HepG2 (cell line): ENCODE data around the gene TMEM62. TPM values are rescaled to one million over a fixed set of nuclear protein-coding genes. Genes with fewer than 3 reads are reported as not detected.

Source experiments
- DRAP1 ChIP-seq: IDR thresholded peaks from 2 replicates; pipeline ENCODE4 v1.6.1; 2016; ENCODE audit warnings: missing genetic modification reagents, missing compliant biosample characterization
- ESRRA ChIP-seq: sonication (generic); formaldehyde crosslinking; IDR thresholded peaks from 2 replicates; pipeline ENCODE4 v1.5.1; 2020; ENCODE audit warnings: mild to moderate bottlenecking, low read depth, missing genetic modification reagents
- FOXA1 ChIP-seq, 2 experiments: fragments of 450-650 bp in 1 of 2; sonication (generic) in 1 of 2; formaldehyde crosslinking in 1 of 2; IDR thresholded peaks; 2 replicates each; pipeline versions ENCODE4 v1.4.0 to v1.6.1; 2016 to 2020; ENCODE audit warnings: missing genetic modification reagents in 1 of 2
- GFI1 ChIP-seq: sonication (generic); formaldehyde crosslinking; IDR thresholded peaks from 2 replicates; pipeline ENCODE4 v1.5.0; 2020; ENCODE audit warnings: missing genetic modification reagents, mild to moderate bottlenecking, borderline replicate concordance
- HMG20A ChIP-seq: IDR thresholded peaks from 2 replicates; pipeline ENCODE4 v1.6.1; 2016; ENCODE audit warnings: borderline replicate concordance
- HNF4G ChIP-seq, 2 experiments: sonication (generic) in 1 of 2; formaldehyde crosslinking in 1 of 2; IDR thresholded peaks; 2 replicates each; pipeline versions ENCODE4 v1.4.0 to v1.6.1; 2011 to 2020; ENCODE audit warnings: borderline replicate concordance in 2 of 2, low read depth in 2 of 2, mild to moderate bottlenecking in 2 of 2, low read length in 1 of 2, missing genetic modification reagents in 1 of 2, moderate library complexity in 1 of 2
- ISL2 ChIP-seq: sonication (generic); formaldehyde crosslinking; IDR thresholded peaks from 2 replicates; pipeline ENCODE4 v1.5.0; 2020; ENCODE audit warnings: missing genetic modification reagents
- ONECUT2 ChIP-seq: sonication (generic); formaldehyde crosslinking; IDR thresholded peaks from 2 replicates; pipeline ENCODE4 v1.4.0; 2020; ENCODE audit warnings: missing genetic modification reagents
- RARA ChIP-seq: IDR thresholded peaks from 2 replicates; pipeline ENCODE4 v1.6.1; 2016; ENCODE audit warnings: missing genetic modification reagents, missing compliant biosample characterization
- RXRB ChIP-seq: IDR thresholded peaks from 2 replicates; pipeline ENCODE4 v1.6.1; 2016; ENCODE audit warnings: borderline replicate concordance, missing genetic modification reagents, missing compliant biosample characterization
- TCF7 ChIP-seq: sonication (generic); IDR thresholded peaks from 2 replicates; pipeline ENCODE4 v1.6.1; 2016; ENCODE audit warnings: antibody characterized with exemption, low read depth
- polyA plus RNA-seq, 8 experiments: library from polyadenylated mRNA; depleted of rRNA in 3 of 8; stranded (reverse) in 7 of 8; unstranded in 1 of 8; fragments of >200 nt; fragmentation: Illumina TruSeq in 4 of 8; extraction: Trizol in 4 of 8; gene quantifications; 2 replicates each; pipeline versions ENCODE4 v1.2.1 to v1.2.3, GENCODE V29; 2011 to 2016; ENCODE audit warnings: low read depth in 4 of 8, missing spikeins in 1 of 8, mixed read lengths in 1 of 8; ENCODE audit not compliant: insufficient read depth in 1 of 8
- total RNA-seq, 5 experiments: library from RNA; depleted of rRNA; stranded (reverse); fragments of >200 nt; fragmentation: Illumina TruSeq; extraction: Trizol; gene quantifications; 2 replicates each; pipeline ENCODE4 v1.2.3, GENCODE V29; 2016; ENCODE audit warnings: low read depth in 1 of 5
- TF ChIP-seq, protein P1 (sequence below), 2 experiments: sonication (generic) in 1 of 2; formaldehyde crosslinking in 1 of 2; IDR thresholded peaks; 2 replicates each; pipeline versions ENCODE4 v1.4.0 to v1.6.1; 2016 to 2020; ENCODE audit warnings: borderline replicate concordance in 1 of 2, low read depth in 1 of 2, mild to moderate bottlenecking in 1 of 2, missing genetic modification reagents in 1 of 2
- TF ChIP-seq, protein P2 (sequence below): sonication (generic); formaldehyde crosslinking; IDR thresholded peaks from 2 replicates; pipeline ENCODE4 v1.4.0; 2020; ENCODE audit warnings: missing genetic modification reagents, borderline replicate concordance
- TF ChIP-seq, protein P3 (sequence below): IDR thresholded peaks from 2 replicates; pipeline ENCODE4 v1.4.0; 2020; ENCODE audit warnings: mild to moderate bottlenecking, missing genetic modification reagents

The TMEM62 gene
- total and polyA plus RNA-seq, 2 of the 13 experiments (the other 11 are each of a cell fraction or from before 2014, with no cell fraction given): 14.2 to 20.9 TPM

GRCh38 chr15:43127752-43128151 is 5.6 kb upstream of the TMEM62 start (continued):
- TF ChIP-seq DRAP1 (CRISPR knock-in tag): peak; percentile 69
- 0 out of 2 replicates have a peak, but pooled peaks have one; percentile 32 for TF ChIP-seq TCF7
- no peak for TF ChIP-seq ESRRA (CRISPR knock-in tag)
- TF ChIP-seq, protein P1, sequence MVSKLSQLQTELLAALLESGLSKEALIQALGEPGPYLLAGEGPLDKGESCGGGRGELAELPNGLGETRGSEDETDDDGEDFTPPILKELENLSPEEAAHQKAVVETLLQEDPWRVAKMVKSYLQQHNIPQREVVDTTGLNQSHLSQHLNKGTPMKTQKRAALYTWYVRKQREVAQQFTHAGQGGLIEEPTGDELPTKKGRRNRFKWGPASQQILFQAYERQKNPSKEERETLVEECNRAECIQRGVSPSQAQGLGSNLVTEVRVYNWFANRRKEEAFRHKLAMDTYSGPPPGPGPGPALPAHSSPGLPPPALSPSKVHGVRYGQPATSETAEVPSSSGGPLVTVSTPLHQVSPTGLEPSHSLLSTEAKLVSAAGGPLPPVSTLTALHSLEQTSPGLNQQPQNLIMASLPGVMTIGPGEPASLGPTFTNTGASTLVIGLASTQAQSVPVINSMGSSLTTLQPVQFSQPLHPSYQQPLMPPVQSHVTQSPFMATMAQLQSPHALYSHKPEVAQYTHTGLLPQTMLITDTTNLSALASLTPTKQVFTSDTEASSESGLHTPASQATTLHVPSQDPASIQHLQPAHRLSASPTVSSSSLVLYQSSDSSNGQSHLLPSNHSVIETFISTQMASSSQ (IDR thresholded peaks at IDR 0.05; ENCODE audit: low read depth): peak; percentile 87
- TF ChIP-seq, protein P1 (CRISPR knock-in tag; IDR thresholded peaks at IDR 0.05; ENCODE audit: borderline replicate concordance): peak; percentile 53; the same call in 1 of the 2 replicates
- TF ChIP-seq ISL2 (CRISPR knock-in tag): 0 out of 2 replicates have a peak, but pooled peaks have one; percentile 10
- TF ChIP-seq RARA (CRISPR knock-in tag): 0 out of 2 replicates have a peak, but pooled peaks have one; percentile 9
- TF ChIP-seq HNF4G (IDR thresholded peaks at IDR 0.05; ENCODE audit: borderline replicate concordance, low read depth, low read length): peak; percentile 32; the same call in 1 of the 2 replicates
- no peak for TF ChIP-seq HNF4G (CRISPR knock-in tag; IDR thresholded peaks at IDR 0.05; ENCODE audit: borderline replicate concordance, low read depth)
- TF ChIP-seq HMG20A (CRISPR knock-in tag): peak; percentile 46; the same call in 1 of the 2 replicates
- TF ChIP-seq ONECUT2: no peak
- peak; percentile 37; the same call in 1 of the 2 replicates for TF ChIP-seq GFI1
- TF ChIP-seq FOXA1 (IDR thresholded peaks at IDR 0.05): no peak
- TF ChIP-seq FOXA1 (CRISPR knock-in tag; IDR thresholded peaks at IDR 0.05): 0 out of 2 replicates have a peak, but pooled peaks have one; percentile 37
- 0 out of 2 replicates have a peak, but pooled peaks have one; percentile 13 for TF ChIP-seq RXRB (CRISPR knock-in tag)
- TF ChIP-seq, protein P2, sequence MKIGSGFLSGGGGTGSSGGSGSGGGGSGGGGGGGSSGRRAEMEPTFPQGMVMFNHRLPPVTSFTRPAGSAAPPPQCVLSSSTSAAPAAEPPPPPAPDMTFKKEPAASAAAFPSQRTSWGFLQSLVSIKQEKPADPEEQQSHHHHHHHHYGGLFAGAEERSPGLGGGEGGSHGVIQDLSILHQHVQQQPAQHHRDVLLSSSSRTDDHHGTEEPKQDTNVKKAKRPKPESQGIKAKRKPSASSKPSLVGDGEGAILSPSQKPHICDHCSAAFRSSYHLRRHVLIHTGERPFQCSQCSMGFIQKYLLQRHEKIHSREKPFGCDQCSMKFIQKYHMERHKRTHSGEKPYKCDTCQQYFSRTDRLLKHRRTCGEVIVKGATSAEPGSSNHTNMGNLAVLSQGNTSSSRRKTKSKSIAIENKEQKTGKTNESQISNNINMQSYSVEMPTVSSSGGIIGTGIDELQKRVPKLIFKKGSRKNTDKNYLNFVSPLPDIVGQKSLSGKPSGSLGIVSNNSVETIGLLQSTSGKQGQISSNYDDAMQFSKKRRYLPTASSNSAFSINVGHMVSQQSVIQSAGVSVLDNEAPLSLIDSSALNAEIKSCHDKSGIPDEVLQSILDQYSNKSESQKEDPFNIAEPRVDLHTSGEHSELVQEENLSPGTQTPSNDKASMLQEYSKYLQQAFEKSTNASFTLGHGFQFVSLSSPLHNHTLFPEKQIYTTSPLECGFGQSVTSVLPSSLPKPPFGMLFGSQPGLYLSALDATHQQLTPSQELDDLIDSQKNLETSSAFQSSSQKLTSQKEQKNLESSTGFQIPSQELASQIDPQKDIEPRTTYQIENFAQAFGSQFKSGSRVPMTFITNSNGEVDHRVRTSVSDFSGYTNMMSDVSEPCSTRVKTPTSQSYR: no peak
- TF ChIP-seq, protein P3, sequence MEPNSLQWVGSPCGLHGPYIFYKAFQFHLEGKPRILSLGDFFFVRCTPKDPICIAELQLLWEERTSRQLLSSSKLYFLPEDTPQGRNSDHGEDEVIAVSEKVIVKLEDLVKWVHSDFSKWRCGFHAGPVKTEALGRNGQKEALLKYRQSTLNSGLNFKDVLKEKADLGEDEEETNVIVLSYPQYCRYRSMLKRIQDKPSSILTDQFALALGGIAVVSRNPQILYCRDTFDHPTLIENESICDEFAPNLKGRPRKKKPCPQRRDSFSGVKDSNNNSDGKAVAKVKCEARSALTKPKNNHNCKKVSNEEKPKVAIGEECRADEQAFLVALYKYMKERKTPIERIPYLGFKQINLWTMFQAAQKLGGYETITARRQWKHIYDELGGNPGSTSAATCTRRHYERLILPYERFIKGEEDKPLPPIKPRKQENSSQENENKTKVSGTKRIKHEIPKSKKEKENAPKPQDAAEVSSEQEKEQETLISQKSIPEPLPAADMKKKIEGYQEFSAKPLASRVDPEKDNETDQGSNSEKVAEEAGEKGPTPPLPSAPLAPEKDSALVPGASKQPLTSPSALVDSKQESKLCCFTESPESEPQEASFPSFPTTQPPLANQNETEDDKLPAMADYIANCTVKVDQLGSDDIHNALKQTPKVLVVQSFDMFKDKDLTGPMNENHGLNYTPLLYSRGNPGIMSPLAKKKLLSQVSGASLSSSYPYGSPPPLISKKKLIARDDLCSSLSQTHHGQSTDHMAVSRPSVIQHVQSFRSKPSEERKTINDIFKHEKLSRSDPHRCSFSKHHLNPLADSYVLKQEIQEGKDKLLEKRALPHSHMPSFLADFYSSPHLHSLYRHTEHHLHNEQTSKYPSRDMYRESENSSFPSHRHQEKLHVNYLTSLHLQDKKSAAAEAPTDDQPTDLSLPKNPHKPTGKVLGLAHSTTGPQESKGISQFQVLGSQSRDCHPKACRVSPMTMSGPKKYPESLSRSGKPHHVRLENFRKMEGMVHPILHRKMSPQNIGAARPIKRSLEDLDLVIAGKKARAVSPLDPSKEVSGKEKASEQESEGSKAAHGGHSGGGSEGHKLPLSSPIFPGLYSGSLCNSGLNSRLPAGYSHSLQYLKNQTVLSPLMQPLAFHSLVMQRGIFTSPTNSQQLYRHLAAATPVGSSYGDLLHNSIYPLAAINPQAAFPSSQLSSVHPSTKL (CRISPR knock-in tag): peak; percentile 66
